Chondrocyte (in vitro differentiated cells): Measurements from ENCODE around the gene BLM. TPM values are rescaled to one million over a fixed set of nuclear protein-coding genes. Genes with fewer than 3 reads are reported as not detected.

Experiments used
- DNase-seq: peaks from one replicate; pipeline ENCODE4 v3.0.0; 2021; ENCODE audit warnings: mixed read lengths, low spot score
- H3K27ac Mint-ChIP-seq: one replicate; pipeline ENCODE4 v1.8.0; 2021; ENCODE audit warnings: mild to moderate bottlenecking, moderate library complexity, mixed read lengths; ENCODE audit not compliant: unreplicated experiment
- H3K27me3 Mint-ChIP-seq: 2 replicates; pipeline ENCODE4 v1.8.0; 2021; ENCODE audit warnings: low read depth, mixed read lengths
- H3K36me3 Mint-ChIP-seq: 2 replicates; pipeline ENCODE4 v1.8.0; 2021; ENCODE audit warnings: low read depth, mixed read lengths
- H3K4me1 Mint-ChIP-seq: 2 replicates; pipeline ENCODE4 v1.8.0; 2021; ENCODE audit warnings: low read depth, mild to moderate bottlenecking, mixed read lengths
- H3K4me3 Mint-ChIP-seq: one replicate; pipeline ENCODE4 v1.8.0; 2021; ENCODE audit warnings: mild to moderate bottlenecking, moderate library complexity, mixed read lengths; ENCODE audit not compliant: unreplicated experiment
- H3K9me3 Mint-ChIP-seq: 2 replicates; pipeline ENCODE4 v1.8.0; 2021; ENCODE audit warnings: low read depth, mixed read lengths
- total RNA-seq: library from RNA; stranded (reverse); gene quantifications from 3 replicates; pipeline ENCODE4 v1.2.1, GENCODE V29; 2021
- TF ChIP-seq, protein P1 (sequence below): fragments of 200-600 bp; sonication (generic); IDR thresholded peaks from 2 replicates; pipeline ENCODE4 v1.5.0; 2021; ENCODE audit warnings: antibody characterized with exemption, mild to moderate bottlenecking, moderate library complexity

BLM gene
- total RNA-seq, 1 donor from 2014 or later = 3.5 TPM

DNA sequence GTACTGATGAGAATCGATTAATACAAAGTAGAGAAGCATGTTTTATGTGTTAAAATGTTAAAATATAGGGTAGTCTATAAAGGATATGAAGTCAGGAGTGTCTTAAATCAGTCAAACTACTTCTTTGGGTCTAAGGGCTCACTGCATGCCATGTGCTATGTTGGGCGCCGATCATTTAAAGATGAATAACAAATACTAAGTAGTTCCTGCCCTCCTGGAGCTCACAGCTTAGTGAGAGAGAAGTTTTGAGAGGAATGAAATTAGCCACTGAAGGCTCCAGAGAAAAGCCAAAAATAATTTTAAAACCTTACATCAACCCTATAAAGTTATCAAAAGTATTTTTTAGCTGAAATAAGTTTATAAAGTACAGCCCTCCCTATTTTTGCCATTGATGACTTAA, 44.5 kb downstream of the BLM start:
- H3K27ac Mint-ChIP-seq = no peak overlapping the region
- peaks cover 8% of the 10 kb centered on the region for H3K4me1 Mint-ChIP-seq
- DNase-seq = no peak
- peaks cover 1% of the 10 kb centered on the region for H3K36me3 Mint-ChIP-seq
- H3K9me3 Mint-ChIP-seq = no peaks in the 10 kb centered on the region
- TF ChIP-seq, protein P1, sequence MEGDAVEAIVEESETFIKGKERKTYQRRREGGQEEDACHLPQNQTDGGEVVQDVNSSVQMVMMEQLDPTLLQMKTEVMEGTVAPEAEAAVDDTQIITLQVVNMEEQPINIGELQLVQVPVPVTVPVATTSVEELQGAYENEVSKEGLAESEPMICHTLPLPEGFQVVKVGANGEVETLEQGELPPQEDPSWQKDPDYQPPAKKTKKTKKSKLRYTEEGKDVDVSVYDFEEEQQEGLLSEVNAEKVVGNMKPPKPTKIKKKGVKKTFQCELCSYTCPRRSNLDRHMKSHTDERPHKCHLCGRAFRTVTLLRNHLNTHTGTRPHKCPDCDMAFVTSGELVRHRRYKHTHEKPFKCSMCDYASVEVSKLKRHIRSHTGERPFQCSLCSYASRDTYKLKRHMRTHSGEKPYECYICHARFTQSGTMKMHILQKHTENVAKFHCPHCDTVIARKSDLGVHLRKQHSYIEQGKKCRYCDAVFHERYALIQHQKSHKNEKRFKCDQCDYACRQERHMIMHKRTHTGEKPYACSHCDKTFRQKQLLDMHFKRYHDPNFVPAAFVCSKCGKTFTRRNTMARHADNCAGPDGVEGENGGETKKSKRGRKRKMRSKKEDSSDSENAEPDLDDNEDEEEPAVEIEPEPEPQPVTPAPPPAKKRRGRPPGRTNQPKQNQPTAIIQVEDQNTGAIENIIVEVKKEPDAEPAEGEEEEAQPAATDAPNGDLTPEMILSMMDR = no peak
- no peaks in the 10 kb centered on the region for H3K27me3 Mint-ChIP-seq
- no peak overlapping the region for H3K4me3 Mint-ChIP-seq

DNA sequence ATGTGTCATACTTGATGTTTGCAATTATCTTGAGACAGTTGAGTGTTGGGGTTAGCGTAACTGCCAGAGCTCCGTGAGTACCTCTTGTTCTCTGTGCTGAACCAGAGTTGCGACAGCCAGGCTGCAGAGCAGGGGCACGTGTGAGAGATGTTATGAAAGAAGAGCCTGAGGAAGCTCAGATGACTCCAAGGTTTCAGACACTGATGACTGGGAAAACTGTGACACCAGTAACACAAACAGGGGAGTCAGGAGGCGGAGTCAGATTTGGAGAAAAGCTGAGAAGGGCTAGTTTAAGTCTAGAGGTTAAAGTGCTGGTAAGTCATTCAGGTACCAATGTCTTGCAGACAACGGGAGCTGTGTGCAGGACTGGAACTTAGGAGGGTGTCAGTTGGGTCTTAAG, 45.0 kb downstream of the BLM start:
- H3K9me3 Mint-ChIP-seq = no peaks in the 10 kb centered on the region
- H3K4me3 Mint-ChIP-seq = no peak overlapping the region
- H3K27ac Mint-ChIP-seq = no peak overlapping the region
- no peak for DNase-seq
- H3K36me3 Mint-ChIP-seq = peaks cover 1% of the 10 kb centered on the region
- no peaks in the 10 kb centered on the region for H3K27me3 Mint-ChIP-seq
- TF ChIP-seq, protein P1 = no peak
- peaks cover 6% of the 10 kb centered on the region for H3K4me1 Mint-ChIP-seq

DNA sequence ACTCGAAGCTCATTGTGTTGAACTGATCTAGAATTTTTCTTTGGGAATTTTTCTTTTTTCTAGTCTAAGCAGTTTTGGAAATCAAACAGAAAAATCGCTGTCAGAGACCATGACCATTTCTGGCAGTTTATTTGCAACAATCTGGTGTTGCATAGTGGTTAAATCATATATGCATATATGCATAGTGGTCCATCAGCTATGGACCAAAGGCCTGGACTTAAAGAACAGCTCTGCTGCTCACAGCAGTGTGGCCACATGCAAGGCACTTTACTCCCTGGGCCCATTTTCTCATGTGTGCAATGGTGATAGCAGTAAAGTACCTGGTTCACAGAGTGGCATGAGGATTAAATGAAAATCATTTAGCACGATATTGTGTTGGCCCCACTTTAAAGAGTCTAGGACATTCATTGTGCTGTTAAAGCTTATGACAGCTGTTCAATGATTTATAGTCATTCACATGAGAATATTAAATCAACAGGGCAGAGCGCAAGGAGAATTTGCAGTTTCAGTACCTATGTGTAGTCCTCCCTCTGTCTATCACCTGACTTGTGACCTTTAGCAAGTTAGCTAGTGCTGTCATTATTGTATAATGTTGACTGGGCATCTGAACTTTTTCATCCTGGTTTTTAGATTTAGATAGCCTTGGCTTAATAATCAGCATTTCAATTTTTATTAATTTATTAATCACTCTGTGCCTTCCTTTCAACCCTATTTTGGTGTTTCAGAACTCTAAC, 46.4 kb downstream of the BLM start:
- peaks cover 2% of the 10 kb centered on the region for H3K36me3 Mint-ChIP-seq
- no peaks in the 10 kb centered on the region for H3K4me1 Mint-ChIP-seq
- no peaks in the 10 kb centered on the region for H3K27me3 Mint-ChIP-seq
- no peak overlapping the region for H3K4me3 Mint-ChIP-seq
- H3K27ac Mint-ChIP-seq = no peak overlapping the region
- TF ChIP-seq, protein P1 = no peak
- DNase-seq = no peak
- H3K9me3 Mint-ChIP-seq = no peaks in the 10 kb centered on the region

DNA sequence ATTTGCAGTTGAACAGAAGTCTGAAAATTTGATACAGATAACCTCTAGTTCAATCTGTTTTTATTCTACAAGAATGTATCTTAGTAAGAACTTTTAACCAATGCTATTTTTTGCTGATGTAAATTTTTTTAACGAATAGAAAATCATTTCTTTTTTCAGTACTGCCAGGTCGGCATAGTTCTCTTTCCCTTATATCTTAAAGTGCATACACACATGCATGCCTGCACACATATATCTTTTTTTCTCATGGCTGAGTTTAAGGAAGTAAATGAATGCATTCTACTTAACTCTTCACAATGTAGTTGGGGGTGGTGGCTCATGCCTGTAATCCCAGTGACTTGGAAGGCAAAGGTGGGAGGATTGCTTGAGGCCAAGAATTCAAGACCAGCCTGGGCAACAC, 48.4 kb downstream of the BLM start:
- no peak overlapping the region for H3K27ac Mint-ChIP-seq
- H3K9me3 Mint-ChIP-seq = no peaks in the 10 kb centered on the region
- no peaks in the 10 kb centered on the region for H3K27me3 Mint-ChIP-seq
- H3K4me3 Mint-ChIP-seq = no peak overlapping the region
- peaks cover 2% of the 10 kb centered on the region for H3K36me3 Mint-ChIP-seq
- DNase-seq = no peak
- H3K4me1 Mint-ChIP-seq = no peaks in the 10 kb centered on the region
- TF ChIP-seq, protein P1 = no peak

DNA sequence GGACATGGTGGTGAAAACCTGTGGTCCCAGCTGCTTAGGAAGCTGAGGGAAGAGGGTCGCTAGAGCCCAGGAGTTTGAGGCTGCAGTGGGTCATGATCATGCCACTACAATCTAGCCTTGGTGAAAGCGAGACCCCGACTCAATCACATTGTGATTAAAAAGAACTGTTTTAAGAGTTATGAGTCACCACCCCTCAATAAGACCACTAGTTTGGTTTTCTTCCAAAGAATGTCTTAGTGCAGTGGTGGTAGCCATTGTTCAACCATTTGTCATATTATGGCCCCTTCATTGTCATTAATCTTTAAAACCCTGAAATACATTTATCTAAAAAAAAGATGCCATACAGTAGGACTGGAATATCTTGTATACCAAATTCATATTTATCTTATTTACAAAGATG, 48.8 kb downstream of the BLM start:
- H3K36me3 Mint-ChIP-seq = peaks cover 2% of the 10 kb centered on the region
- no peak overlapping the region for H3K4me3 Mint-ChIP-seq
- TF ChIP-seq, protein P1 = no peak
- no peak for DNase-seq
- no peaks in the 10 kb centered on the region for H3K9me3 Mint-ChIP-seq
- no peaks in the 10 kb centered on the region for H3K27me3 Mint-ChIP-seq
- H3K27ac Mint-ChIP-seq = no peak overlapping the region
- no peaks in the 10 kb centered on the region for H3K4me1 Mint-ChIP-seq
